Upper lobe of right lung (tissue), 1 donor: ENCODE measurements around the gene CAPZB. TPM values are rescaled to one million over a fixed set of nuclear protein-coding genes. Genes with fewer than 3 reads are reported as not detected.

Experiments used
- ATAC-seq: fragments of 200-7000 bp; cut with Tn5 transposase; one replicate; pipeline ENCODE4 v1.9.1; 2020; ENCODE audit warnings: mild to moderate bottlenecking, moderate library complexity
- DNase-seq: peaks from one replicate; pipeline ENCODE4 v3.0.0-alpha.2; 2020
- H3K27ac ChIP-seq: fragments of 200-600 bp; one replicate; pipeline ENCODE4 v1.8.0; 2022
- H3K27me3 ChIP-seq: fragments of 200-600 bp; one replicate; pipeline ENCODE4 v1.8.0; 2022; ENCODE audit warnings: mild to moderate bottlenecking
- H3K36me3 ChIP-seq: fragments of 200-600 bp; one replicate; pipeline ENCODE4 v1.8.0; 2022
- H3K4me1 ChIP-seq: fragments of 200-600 bp; one replicate; pipeline ENCODE4 v1.8.0; 2022
- H3K4me3 ChIP-seq: fragments of 200-600 bp; one replicate; pipeline ENCODE4 v1.8.0; 2022; ENCODE audit warnings: mild to moderate bottlenecking
- H3K9me3 ChIP-seq: fragments of 200-600 bp; one replicate; pipeline ENCODE4 v1.8.0; 2022
- CTCF ChIP-seq: fragments of 200-600 bp; IDR thresholded peaks from one replicate; pipeline ENCODE4 v1.8.0; 2022; ENCODE audit warnings: antibody characterized with exemption
- intact Hi-C: fragments of 100-400 bp; cut with DNase I; formaldehyde crosslinking; loops from one replicate; pipeline ENCODE4 v1.11.0; 2022
- total RNA-seq: library from RNA; stranded (reverse); fragmentation: NEBNext Ultra II Directional; extraction: Animal tissue kit (Norgen Biotek cat#: 25700); gene quantifications from one replicate; pipeline ENCODE4 v1.2.1, GENCODE V29; 2021
- donor health status: DM: no; HTN: yes; CAD: no; lungs with severe emphysema.

Gene CAPZB
- total RNA-seq, 1 donor from 2014 or later = 237 TPM

- Histone ChIP-seq H3K4me3 (no peak overlapping the region), H3K27ac (peak overlapping the region; percentile 20), H3K27me3 (no peaks in the 10 kb centered on the region), H3K4me1 (peaks cover 42% of the 10 kb centered on the region), H3K9me3 (no peaks in the 10 kb centered on the region), H3K36me3 (peaks cover 7% of the 10 kb centered on the region)
- ATAC-seq = no peak
- intact Hi-C loops = no loop called here
- no peak for TF ChIP-seq CTCF
- DNase-seq = no peak
Observed at GRCh38 chr1:19404748-19405147, 80.6 kb downstream of the CAPZB start.

DNA sequence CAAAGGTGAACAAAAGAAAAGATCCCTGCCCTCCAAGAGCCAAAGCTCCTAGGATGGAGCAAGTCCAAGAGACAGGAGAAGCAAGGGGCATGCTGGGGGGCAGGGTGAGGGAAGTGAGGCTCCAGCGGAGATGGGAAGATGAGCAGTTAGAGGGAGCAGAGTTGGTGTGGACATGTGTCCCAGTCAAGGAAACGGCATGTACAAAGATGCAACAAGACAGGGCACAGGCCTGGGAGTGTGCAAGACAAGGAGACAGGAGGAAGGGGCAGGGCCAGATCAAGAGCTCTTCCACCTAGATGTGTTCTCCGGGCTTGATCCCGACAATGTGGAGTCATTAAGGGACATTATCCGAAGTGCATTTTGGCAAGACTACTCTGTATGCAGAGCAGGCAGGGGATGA lies 82.1 kb downstream of the CAPZB start:
- no peaks in the 10 kb centered on the region for H3K9me3 ChIP-seq
- ATAC-seq = no peak
- no peak overlapping the region for H3K4me3 ChIP-seq
- H3K27ac ChIP-seq = no peak overlapping the region
- TF ChIP-seq CTCF = no peak
- no peak for DNase-seq
- H3K4me1 ChIP-seq = peaks cover 48% of the 10 kb centered on the region
- H3K27me3 ChIP-seq = no peaks in the 10 kb centered on the region
- H3K36me3 ChIP-seq = peaks cover 4% of the 10 kb centered on the region
- intact Hi-C loops = no loop called here

DNA sequence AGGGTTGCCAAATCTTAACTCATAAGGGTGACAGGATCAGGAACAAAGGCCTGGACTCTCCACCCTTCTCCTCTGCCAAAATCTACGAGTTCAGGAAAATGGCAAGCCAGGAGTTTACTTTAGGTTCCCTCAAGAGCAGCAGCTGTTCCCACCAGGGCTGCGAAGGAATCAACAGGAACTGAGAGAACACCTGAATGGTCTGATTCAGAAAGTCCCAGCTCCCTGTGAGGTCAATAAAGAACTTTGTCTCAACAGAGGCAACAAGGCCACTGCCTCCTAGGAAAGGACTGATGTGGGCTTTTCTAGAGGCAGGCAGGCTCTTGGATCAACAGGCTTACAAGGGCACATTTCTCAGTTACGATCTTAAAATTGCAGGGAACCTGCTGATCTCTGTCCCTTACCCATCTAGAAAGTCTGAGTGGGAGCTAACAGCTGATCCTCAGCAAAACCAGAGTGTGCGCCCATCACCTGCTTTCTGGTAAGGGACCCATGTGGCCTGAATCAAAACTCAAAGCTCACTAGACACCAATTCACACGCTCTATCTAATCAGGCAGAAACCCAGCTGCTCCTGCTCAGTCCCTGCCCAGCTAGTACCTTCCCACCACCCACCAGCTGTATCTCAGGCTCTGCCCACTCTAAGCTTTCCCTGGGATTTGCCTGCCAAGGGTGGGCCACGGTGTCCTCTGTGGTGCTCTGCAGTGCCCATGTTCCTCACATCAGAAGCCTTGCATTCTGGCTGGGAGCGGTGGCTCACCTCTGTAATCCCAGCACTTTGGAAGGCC lies 83.1 kb downstream of the CAPZB start:
- H3K4me3 ChIP-seq = no peak overlapping the region
- ATAC-seq (no peak), DNase-seq (no peak)
- H3K9me3 ChIP-seq = no peaks in the 10 kb centered on the region
- H3K27me3 ChIP-seq = no peaks in the 10 kb centered on the region
- TF ChIP-seq CTCF = no peak
- H3K36me3 ChIP-seq = no peaks in the 10 kb centered on the region
- peaks cover 48% of the 10 kb centered on the region for H3K4me1 ChIP-seq
- peak overlapping the region; percentile 64 for H3K27ac ChIP-seq
- intact Hi-C loops = no loop called here

- no peak for TF ChIP-seq CTCF
- H3K27ac ChIP-seq = peak overlapping the region; percentile 64
- no peaks in the 10 kb centered on the region for H3K36me3 ChIP-seq
- intact Hi-C loops = no loop called here
- no peaks in the 10 kb centered on the region for H3K9me3 ChIP-seq
- no peak overlapping the region for H3K4me3 ChIP-seq
- DNase-seq (no peak), ATAC-seq (no peak)
- no peaks in the 10 kb centered on the region for H3K27me3 ChIP-seq
- peaks cover 48% of the 10 kb centered on the region for H3K4me1 ChIP-seq
Observed at GRCh38 chr1:19401535-19401889, 83.8 kb downstream of the CAPZB start.

- Histone ChIP-seq H3K27me3 (no peaks in the 10 kb centered on the region), H3K36me3 (no peaks in the 10 kb centered on the region), H3K4me3 (no peak overlapping the region), H3K9me3 (no peaks in the 10 kb centered on the region), H3K4me1 (peaks cover 48% of the 10 kb centered on the region), H3K27ac (peak overlapping the region; percentile 58)
- ATAC-seq = no peak
- TF ChIP-seq CTCF = no peak
- intact Hi-C loops = no loop called here
- no peak for DNase-seq
Observed at GRCh38 chr1:19400875-19401534, 84.3 kb downstream of the CAPZB start.
